HG02973 (cell line): ENCODE measurements around the gene RAB3B.
"Not testable (repeated sequence)": the region's sequence is repeated elsewhere in the genome, so short reads cannot be mapped to it uniquely, and the experiment has no call there.

Experiments used
- ATAC-seq: cut with Tn5 transposase; IDR thresholded peaks from one replicate; pipeline ENCODE4 v1.9.1; 2021; ENCODE audit warnings: moderate library complexity; ENCODE audit not compliant: unreplicated experiment

RAB3B gene, protein sequence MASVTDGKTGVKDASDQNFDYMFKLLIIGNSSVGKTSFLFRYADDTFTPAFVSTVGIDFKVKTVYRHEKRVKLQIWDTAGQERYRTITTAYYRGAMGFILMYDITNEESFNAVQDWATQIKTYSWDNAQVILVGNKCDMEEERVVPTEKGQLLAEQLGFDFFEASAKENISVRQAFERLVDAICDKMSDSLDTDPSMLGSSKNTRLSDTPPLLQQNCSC

DNA sequence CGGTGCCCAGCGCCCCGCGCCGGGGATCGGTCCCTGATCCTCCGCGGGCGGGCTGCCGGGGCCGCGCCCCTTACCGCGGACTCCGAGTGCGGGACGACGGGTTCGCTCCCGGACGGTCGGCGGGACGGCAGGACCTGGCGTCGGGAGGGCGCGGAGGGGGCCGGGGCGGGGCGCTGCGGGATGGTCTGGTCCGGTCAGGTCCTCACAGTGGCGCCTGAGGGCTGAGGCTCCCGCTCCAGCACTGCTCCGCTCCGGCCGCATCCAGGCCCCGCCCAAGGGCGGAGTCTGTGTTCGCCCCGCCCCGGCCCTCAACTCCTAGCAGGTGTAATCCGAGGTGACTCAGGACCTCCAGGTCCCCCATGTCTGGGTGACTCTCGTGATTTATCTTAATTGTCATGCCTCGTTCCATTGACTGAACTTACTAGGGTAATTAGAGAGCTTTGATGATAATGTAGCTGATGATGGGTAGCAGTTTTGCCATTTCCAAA lies at the start of gene RAB3B:
RAB3B (minus strand) TSS at position 223 of the 488 bp plus-strand sequence. CDS start 13,583 bp downstream, outside the sequence.
- ATAC-seq: peak; percentile 63

DNA sequence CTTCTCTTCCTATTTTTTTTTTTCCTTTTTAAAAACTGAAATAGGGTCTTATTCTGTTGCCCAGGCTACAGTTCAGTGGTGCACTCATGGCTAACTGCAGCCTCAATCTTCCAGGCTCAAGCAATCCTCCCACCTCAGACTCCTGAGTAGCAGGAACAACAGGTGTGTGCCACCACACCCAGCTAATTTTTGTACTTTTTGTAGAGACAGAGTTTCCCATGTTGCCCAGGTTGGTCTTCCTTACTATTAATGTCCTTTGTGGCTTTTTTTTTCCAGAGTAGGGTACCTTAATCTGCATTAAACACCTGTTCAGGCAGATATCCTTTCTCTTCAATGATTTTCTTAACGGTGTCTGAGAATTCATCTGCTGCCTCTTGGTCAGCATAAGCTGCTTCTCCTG lies 47.4 kb upstream of the RAB3B start:
- ATAC-seq: no peak

DNA sequence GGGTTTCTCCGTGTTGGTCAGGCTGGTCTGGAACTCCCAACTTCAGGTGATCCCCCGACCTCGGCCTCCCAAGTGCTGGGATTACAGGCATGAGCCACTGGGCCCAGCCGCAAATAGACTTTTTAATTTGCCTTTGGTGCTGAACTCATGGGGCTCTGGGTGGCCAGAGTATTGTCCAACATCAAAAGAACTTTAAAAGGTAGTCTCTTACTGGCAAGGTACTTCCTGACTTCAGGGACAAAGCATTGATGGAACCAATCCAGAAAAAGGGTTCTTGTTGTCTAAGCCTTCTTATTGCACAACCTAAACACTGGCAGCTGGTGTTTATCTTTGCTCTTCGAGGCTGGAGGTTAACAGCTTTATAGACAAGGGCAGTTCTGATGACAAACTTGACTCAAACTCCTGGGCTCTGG lies 46.9 kb upstream of the RAB3B start:
- no peak for ATAC-seq

DNA sequence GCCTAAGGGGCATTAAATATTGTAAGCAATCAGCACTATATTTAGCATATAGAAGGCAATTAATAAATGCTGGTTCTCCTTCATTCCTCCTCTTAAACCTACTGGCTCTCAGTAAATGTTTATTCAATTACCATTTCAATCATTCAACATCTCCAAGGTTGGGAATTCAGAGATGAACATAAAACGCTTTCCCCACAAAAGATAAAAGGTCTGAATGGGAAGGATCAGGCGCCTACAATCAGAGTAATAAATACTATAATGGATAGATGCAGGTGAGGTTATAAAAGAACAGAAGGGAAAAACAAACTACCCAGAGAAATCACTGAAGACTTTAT lies 43.5 kb upstream of the RAB3B start:
- ATAC-seq: no peak

DNA sequence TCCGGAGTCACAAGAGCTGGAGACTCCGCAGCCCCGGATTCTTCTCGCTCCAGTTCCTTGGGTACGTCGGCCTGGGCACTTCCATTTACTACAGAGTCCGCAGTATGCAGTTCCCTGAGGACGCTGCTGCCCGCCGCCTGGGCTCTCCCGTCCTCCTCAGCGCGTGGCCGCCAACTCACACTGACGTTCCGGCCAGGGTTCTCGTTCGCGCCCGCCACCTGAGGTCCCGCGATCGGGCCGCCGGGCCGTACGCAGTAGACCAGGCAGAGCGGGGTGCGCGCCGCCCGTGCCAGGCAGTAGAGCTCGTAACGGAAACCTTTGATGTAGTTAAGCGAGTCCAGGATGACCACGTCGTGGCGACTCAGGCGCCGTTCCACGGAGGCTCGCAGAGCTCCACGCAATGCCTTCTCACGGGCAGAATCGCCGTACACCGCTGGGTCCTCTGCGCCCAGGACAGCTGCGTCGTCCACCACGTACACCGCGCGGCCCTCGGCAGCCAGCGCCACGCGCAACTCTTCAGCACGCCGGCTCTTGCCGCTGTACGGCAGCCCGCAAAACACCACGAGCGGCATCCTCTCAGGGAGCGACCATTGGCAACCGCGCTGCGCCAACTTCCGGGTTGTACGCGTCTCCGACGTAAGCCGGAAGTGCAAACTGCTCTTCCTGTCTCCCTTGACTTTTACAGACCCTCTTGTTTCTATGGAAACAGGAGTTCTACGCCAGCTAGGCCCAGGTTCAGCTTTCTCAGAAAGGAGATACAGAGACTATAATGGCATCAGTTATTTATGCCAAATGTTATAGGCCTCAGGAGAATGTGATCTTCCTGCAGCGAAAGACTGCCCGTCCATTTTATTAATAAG lies 42.9 kb upstream of the RAB3B start, which contains the start of gene KTI12:
KTI12 (minus strand) TSS at position 621 of the 860 bp plus-strand sequence; CDS start at position 572, 49 bp downstream.
- peak; percentile 79 for ATAC-seq

DNA sequence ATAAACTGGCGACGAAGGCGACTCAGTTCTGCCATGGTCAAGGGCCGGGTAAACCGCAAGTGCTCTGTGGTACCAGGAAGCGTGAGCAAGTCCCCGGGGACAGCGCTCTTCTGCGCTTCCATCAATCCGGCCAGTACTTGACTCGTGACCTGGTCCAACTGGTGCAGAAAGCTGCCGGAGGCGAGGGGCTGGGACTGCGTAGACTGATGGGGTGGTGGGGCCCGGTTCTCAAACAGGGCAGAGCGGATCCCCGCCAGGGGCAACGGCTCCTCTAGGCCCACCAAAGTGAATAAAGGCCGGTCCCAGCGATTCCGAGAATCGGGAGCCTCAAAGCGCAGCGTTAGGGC lies 42.3 kb upstream of the RAB3B start:
- ATAC-seq: no peak

DNA sequence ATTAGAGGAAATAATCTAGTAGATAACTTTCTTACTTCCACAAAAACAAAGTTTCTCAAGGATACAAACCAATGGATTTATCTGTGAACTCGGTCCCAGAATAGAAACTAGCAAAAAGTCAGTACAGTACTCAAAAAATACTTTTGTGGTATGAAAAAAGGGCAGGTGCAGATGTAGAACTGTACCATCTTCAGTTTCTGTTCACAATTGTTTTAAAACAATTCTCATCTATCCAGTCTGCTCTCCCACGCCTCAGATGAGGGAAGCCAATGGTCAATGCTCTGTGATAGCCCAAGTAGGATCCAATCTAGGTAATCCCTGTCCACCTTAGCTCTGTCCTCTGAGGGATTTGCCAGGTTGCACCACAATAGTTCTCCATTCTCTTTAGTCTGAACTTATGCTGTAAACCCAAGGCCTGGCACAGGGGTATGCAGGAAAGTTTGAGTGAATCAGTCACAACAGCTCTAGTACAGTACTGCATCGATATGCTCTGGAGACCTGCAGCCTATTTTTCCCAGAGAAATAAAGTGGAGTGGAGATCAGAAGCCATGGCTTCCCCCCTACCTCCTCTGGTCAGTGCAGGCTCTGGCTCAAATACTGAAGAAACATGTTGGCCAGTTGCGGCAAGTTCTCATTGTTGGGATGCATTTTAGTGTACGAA lies 41.8 kb upstream of the RAB3B start:
- peak; percentile 40 for ATAC-seq

DNA sequence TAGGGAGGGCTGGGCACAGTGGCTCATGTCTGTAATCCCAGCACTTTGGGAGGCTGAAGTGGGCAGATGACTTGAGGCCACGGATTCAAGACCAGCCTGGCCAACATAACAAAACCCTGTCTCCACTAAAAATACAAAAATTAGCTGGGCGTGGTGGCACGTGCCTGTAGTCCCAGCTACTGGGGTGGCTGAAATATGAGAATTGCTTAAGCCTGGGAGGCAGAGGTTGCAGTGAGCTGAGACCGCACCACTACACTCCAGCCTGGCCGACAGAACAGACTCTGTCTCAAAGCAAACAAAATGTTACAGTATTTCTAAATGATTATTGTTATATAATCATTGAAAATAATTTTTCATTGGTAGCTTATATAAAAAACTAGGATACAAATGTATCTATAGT lies 38.3 kb upstream of the RAB3B start:
- not testable (repeated sequence) for ATAC-seq

DNA sequence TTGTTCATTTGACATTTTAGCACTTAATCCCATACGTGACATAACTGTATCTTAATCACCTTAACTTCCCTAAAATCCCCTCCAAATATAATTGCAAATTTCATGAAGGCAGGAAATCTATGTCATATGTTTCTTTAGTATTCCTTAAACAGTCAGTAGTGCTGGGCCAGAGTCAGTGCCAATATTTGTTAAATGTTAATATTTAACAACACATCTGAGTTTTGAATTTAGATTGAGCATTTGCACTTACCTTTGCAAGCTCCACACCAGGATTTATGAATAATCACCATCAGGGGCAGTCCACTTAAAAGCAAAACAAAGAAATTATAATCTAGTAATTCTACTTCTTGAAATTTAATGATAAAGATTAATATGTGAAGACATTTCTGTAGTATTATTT lies 37.8 kb upstream of the RAB3B start:
- no peak for ATAC-seq

DNA sequence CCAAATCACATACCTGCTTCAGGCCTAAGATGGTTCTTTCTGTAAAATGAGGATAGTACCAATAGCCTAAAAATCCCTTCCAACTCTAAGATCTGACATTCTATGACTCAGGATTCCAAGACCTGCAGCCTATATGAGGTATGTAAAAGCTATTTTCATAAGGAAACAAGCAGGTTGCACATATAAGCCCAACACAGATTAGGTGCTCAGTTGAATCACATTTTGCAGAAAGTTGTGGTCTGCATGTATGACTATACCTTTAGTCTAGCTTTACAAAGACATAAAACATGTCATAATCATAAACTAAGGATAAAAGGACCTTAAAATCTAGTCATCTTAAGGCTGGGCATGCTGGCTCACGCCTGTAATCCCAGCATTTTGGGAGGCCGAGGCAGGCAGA lies 35.8 kb upstream of the RAB3B start:
- ATAC-seq: no peak

DNA sequence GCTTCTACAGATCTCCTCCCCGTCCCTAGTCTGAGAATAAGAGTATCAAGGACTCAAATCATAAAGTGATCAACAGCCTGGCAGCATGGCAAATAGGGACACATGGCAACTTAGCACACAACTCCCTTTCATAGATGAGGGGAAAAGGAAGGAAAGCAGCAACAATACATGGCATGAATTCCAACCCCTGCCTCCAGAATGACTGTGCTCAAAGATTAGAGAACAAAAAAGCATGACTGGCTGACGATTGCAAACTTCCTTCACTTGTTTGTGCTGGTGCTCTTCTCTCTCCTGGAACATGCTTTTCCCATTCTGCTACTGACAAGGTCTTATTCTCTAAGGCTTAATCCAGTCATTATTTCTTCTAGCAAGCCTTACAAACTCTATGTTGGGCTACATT lies 31.6 kb upstream of the RAB3B start:
- ATAC-seq: no peak

DNA sequence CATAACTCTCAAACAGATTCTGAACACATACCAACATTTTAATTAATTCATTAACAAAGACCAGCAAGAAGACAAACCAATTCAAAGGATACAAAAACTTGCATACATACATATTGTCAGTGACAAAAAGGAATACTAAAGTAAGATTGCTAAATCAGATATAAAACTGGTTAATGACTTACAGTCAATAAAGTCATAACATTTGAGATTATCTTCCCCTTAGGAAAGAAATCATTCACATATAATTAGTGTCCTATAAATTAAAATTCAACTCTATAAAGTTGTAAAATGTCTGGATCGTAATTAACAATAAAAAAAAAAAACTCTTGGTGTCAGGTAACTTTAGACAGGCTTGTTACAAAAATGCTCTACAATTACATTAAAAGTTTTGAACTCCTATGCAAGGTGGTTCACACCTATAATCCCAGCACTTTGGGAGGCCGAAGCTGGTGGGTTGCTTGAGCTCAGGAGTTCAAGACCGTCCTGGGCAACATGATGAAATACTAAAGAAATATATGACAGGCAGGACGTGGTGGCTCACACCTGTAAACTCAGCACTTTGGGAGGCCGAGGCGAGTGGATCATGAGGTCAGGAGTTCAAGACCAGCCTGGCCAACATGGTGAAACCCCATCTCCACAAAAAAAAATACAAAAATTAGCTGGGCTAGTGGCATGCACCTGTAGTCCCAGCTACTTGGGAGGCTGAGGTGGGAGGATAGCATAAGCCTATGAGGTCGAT lies 17.7 kb upstream of the RAB3B start:
- ATAC-seq: no peak

DNA sequence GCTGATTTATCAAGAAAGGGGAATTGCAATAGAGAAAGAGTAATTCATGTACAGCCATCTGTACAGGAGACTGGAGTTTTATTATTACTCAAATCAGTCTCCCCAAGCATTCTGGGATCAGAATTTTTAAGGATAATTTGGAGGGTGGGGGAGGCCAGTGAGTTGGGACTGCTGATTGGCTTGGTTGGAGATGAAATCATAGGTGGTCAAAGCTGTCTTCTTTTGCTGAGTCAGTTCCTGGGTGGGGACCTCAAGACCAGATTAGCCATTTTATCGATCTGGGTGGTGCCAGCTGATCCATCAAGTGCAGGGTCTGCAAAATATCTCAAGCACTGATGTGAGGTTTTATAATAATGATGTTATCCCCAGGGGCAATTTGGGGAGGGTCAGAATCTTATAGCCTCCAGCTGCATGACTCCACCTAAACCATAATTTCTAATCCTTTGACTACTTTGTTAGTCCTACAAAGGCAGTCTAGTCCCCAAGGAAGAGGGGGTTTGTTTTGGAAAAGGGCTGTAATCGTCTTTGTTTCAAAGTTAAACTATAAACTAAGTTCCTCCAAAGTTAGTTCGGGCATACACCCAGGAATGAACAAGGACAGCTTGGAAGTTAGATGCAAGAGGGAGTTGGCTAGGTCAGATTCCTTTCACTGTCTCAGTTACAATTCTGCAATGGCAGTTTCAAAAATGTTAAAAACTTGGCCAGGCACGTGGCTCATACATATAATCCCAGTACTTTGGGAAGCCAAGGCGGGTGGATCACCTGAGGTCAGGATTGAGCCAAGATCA lies 16.9 kb upstream of the RAB3B start:
- ATAC-seq: no peak

DNA sequence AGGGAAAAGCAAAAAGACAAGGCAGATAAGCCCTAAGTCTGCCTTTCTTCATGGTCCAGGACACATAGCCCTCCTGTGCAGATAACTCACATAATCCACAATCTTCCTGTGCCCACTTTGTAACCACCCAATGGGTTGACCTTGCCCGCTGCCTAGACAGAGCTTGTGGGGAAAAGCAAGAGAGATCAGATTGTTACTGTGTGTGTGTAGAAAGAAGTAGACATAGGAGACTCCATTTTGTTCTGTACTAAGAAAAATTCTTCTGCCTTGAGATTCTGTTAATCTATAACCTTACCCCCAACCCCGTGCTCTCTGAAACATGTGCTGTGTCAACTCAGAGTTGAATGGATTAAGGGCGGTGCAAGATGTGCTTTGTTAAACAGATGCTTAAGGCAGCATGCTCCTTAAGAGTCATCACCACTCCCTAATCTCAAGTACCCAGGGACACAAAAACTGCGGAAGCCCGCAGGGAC lies 15.6 kb upstream of the RAB3B start:
- ATAC-seq: not testable (repeated sequence)

DNA sequence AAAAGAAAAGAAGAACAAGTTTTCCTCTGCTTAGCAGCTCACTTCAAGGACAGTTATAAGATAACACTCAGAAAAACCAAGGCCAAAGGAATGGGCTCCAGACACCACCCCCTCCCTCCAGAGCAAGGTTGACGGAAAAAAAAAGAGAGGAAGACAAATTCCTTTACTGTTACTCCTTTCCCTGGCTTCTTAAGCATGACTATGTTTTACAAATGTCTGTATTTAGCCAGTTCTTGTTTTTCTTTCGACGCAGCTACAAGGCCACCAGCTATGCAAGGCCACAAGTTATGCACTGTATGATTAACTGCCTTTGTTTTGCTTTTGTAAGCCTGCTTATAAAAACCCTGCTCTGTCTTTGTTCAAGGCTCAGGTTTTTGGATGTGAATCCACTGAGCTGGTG lies 15.0 kb upstream of the RAB3B start:
- not testable (repeated sequence) for ATAC-seq

DNA sequence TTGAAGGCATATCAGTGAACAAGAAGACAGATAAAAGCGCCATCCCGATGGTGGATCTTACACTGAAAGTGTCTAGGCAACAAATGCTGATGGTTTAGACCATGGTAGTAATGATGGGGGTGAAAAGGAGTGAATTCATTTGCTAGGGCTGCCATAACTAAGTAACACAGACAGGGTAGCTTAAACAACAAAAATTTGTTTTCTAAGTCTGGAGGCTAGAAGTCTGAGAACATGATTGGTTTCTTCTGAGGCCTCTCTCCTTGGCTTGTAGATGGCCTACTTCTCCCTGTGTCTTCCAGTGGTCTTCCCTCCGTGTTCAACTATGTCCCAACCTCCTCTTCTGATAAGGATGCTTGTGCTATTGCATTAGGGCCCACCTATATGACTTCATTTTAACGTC lies 13.4 kb upstream of the RAB3B start:
- no peak for ATAC-seq

DNA sequence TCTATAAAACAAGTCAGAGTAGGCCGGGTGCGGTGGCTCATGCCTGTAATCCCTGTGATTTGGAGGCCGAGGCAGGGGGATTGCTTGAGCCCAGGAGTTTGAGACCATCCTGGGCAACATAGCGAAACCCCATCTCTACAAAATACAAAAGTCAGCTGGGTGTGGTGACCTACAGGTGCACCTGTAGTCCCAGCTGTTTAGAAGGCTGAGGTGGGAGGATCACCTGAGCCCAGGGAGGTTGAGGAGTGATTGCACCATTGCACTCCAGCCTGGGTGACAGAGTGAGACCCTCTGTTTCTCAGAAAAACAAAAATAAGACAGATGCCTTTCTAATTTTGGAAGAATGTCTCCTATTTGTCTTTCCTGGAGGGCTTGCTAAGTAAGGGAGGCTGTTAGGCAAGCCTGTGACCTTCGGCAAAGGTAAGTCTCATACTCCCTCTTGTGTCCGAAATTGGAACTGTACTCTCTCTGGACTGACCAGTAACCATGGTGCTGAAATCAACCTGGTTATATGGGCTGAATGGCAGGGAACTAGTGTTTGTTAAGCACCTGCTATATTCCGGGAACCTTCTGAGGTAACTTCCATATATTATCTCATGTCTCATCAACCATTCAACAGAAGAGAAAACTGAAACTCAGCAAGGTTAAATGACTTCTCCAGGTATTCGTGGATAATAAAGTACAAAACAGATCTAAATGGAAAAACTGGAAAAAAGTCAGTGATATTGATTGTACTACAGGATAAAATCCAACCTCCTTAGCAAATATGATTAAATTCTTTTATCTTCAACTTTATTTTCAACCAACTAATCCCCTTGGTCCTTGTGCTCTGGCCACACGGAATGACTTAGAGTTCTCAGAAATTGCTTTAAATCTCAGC lies 11.8 kb upstream of the RAB3B start:
- peak; percentile 83 for ATAC-seq

DNA sequence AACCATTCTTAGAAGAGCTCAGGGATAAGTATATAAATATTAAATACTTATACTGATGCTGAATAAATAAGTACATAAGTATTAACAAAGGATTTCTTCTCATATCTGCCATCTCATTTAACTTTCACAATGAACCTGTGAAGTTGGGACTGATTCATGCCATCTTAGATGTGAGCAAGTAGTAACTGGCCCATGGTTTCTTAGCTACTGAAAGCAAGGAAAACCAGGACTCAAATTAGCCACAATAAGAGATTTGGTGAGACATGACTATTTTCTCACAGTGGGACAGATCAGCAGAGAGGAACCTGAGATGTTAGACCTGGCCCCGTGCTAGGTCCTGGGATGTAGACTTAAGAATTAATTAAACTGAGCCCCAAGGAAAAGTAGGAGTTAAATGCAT lies 8.2 kb upstream of the RAB3B start:
- no peak for ATAC-seq

DNA sequence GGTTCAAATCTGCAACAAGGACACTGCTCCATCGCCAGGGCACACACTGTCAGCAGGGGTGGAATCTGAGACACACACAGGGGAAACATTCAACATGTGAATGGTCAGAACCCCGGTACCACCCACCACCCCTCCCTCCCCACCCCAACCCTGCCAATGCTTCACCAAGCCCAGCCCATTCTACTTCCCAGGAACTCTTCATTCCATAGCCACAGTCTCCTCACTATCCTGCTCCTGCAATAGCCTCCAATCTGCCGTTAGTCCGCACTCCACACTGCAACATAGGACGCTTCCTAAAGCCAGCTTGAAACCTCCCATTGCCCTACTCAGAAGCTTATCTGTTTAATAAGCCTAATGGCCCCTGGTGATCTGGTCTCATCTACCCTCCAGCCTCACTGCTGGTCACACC lies 7.5 kb upstream of the RAB3B start:
- ATAC-seq: no peak
